Dermis microvascular lymphatic vessel endothelial cell (primary cell): ENCODE data around the gene ZBTB12. TPM values are rescaled to one million over a fixed set of nuclear protein-coding genes. Genes with fewer than 3 reads are reported as not detected.
A peak's percentile ranks its signal among the peaks of the same experiment; 100 is the strongest.
"Not testable (repeated sequence)": the region's sequence is repeated elsewhere in the genome, so short reads cannot be mapped to it uniquely, and the experiment has no call there.

Experiments
- DNase-seq, 2 donors: peaks; one replicate each; pipeline versions ENCODE4 v3.0.0 to v3.0.0-alpha.2; 2010; ENCODE audit warnings: low read depth in 2 of 2
- total RNA-seq: library from RNA; depleted of rRNA; stranded (reverse); fragments of >200 nt; gene quantifications from 2 replicates; pipeline ENCODE4 v1.2.1, GENCODE V29; 2014

ZBTB12 gene
- total RNA-seq, 1 donor from 2014 or later: 2.2 TPM

DNA sequence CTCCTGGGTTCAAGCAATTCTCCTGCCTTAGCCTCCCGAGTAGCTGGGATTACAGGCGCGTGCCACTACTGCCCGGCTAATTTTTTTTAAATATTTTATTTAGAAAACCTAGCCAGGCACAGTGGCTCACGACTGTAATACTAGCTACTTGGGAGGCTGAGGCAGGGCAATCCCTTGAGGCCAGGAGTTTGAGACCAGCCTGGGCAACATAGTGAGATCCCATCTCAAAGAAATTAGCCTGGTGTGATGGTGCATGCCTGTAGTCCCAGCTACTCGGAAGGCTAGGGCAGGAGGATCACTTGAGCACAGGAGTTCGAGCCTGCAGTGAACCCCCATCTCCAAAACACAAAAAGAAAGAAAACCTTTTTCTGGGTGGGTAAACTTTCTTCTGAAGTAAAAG lies 25.5 kb downstream of the ZBTB12 start:
- no peak for DNase-seq

- DNase-seq: no peak
These were observed 26.0 kb downstream of the ZBTB12 start for GRCh38 chr6:31875877-31876276.

- DNase-seq: no peak
These were observed 26.9 kb downstream of the ZBTB12 start for GRCh38 chr6:31874836-31875572.

GRCh38 chr6:31874084-31874670 lies 27.7 kb downstream of the ZBTB12 start:
- DNase-seq: no peak

DNA sequence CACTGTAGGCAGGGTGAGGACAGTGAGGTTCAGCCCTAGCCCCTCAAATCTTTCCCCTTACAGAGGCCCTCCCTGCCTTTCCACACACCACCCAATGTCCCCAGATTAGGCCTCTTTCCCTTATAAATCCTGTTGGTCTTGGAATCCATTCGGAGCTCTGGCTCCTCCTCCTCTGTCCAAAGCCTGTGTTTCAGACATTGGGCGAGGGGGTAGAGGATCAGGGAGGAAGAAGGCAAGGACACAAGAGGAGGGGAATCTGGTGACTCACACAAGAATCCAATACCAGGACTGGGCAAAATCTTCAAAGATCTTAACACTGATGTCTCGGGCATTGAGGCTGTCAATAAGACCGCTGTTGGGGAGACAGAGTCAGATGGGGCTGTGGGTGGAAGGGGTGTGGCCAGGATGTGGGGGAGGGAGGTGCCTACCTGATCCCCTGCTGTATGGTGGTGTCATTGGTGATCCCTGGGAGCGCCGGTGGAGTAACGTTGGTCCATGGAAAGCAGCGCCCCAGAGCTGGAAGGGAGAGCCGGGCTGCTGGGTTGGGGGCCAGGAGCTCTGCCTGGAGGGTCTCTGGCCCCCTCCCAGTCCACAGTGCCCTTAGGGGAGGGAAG lies 30.7 kb downstream of the ZBTB12 start:
- no peak for DNase-seq

DNA sequence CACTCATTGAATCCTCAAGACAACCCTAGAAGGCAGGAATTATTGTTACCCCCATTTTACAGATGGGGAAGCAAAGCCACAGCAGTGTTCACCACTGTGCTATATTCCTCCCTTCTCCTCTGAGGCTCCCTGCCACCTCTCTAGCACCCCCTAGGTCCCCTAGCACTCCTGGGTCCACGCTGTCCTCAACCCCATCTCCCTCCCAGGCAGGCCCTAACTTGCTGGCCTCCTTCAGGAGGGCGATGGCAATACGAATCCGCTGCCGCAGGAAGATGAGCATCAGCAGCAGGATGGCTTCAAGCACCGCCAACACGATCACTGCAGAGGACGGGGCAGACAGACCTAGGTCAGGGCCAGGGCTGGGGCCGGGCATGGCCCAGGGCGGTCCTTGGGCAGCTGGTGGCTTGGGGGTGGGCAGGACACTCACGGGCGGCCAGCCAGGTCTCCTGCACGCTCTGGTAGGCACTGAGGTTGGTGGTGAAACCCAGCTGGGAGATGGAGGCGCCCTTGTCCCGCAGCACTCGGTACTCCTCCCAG lies 31.4 kb downstream of the ZBTB12 start:
- no peak for DNase-seq

- no peak for DNase-seq
These were observed 32.5 kb downstream of the ZBTB12 start for GRCh38 chr6:31869343-31869742.

DNA sequence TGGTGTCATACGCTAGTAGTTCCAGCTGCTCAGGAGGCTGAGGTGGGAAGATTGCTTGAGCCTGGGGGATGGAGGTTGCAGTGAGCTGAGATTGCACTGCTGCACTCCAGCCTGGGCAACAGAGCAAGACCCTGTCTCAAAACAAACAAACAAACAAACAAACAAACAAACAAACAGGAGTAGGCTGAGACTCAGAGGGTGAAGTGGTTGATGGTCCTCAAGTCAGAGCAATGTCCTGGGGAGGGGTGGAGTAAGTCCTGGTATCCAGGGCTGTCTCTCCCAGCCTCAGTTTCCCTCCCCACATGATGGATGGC lies 33.3 kb downstream of the ZBTB12 start:
- DNase-seq: not testable (repeated sequence)

GRCh38 chr6:31865205-31866118 lies 36.4 kb downstream of the ZBTB12 start:
- DNase-seq: no peak

DNA sequence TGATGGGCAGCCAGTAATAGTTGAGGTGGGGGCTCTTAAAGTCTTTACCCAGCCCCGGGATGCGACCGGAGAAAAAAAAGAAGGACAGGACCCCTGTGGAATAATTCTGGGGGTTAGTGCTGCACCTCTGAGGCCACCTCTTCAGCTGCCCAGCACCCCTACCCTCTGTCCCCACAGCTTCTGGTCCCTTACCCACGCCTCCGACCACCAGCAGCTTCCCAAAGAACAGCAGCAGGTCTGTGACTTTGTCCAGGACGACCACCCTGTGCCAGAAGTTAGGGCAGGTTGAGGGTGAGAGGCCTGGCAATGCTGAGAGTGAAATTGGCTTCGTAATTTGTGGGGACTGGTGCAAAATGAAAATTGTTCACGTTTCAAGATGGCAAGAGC lies 37.1 kb downstream of the ZBTB12 start:
- no peak for DNase-seq

- DNase-seq: not testable (repeated sequence)
These were observed 37.7 kb downstream of the ZBTB12 start for GRCh38 chr6:31864123-31864562.

DNA sequence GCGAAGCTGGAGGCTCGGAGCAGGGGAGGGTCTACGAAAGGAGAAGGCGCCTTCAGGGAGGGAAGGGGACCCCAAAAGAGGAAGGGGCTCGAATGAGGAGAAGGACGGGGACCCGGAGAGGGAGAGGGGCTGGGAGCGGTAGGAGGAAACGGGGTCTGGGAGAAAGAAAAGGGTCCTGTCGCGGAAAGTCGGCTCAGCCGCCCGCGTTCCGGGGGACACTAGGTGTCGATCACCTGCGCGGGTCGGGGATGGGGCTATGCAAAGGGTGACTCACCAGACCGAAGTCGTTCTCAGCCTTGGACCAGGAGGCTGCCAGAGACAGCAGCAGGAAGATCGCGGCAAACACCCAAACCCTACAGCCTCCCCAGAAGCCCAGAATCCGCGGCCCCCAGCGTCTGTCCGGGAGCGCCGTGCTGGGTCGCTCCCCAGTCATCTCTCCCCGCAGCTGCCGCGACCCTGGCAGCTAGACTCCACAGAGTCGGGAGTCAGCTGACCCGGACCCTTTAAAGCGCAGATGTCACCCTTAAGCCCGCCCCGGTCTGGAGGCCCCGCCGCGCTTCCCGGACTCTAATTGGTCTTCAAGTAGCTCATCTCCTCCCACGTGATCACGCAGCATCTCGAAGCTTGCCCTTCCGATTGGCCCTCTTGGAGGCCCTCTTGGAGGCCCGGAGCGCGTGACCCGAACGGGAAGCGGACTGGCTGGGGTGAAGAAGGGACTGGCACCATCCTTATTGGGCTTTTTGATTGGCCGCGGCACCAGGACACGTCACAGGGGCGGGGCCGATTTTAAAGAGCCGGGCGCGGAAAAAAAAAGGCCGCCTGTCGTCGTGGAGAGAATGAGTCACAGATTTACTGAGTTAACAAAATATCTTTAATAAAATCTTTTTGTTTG lies 39.3 kb downstream of the ZBTB12 start, which contains the start of gene NEU1:
TSS of gene NEU1 (minus strand) at position 478 of the 892 bp plus-strand sequence. CDS start at position 433, 45 bp downstream.
- peak; percentile 99 to 100 for DNase-seq

DNA sequence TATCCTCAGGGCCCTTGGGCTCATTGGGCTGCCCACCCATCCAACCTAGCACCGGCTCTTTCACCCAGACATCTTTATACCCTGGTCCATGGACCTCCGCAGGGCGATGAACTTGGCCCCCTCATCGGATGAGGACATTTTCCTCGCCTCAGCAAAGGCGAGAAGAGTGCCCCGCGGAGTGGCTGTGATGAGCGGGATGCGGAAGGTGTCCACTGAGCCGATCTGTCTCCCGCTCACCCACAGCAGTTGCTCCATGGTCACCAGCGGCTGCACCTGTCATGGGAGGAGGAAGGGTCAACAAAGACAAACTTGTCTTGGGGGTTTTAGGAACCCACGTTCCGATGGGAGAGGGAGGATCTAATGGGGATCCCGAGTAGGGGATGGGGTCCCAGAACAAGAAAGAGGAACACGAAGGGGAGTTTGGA lies 40.0 kb downstream of the ZBTB12 start:
- DNase-seq: no peak

- no peak for DNase-seq
These were observed 40.7 kb downstream of the ZBTB12 start for GRCh38 chr6:31861150-31861549.

DNA sequence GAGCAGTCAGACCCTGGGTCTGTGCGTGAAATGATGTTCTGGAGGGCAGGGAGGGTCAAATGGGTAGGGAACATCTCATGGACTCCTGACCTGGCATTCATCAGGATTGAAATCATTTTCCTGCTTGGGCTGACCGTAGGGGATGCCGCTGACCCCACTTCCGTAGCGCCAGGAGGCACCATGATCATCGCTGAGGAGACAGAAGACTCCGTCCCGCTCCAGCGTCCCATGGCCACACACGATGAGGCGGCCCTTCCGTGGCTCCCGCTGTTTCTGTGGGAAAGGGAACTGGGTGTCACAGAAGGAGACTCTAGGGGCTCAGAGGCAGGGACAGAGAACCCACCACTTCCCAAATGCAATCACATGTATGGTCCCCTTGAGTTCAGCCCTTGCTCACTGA lies 41.5 kb downstream of the ZBTB12 start:
- no peak for DNase-seq

- DNase-seq: no peak
These were observed 42.0 kb downstream of the ZBTB12 start for GRCh38 chr6:31859923-31860322.

GRCh38 chr6:31858707-31859106 lies 43.2 kb downstream of the ZBTB12 start:
- DNase-seq: no peak

GRCh38 chr6:31857774-31858173 lies 44.1 kb downstream of the ZBTB12 start:
- not testable (repeated sequence) for DNase-seq

DNA sequence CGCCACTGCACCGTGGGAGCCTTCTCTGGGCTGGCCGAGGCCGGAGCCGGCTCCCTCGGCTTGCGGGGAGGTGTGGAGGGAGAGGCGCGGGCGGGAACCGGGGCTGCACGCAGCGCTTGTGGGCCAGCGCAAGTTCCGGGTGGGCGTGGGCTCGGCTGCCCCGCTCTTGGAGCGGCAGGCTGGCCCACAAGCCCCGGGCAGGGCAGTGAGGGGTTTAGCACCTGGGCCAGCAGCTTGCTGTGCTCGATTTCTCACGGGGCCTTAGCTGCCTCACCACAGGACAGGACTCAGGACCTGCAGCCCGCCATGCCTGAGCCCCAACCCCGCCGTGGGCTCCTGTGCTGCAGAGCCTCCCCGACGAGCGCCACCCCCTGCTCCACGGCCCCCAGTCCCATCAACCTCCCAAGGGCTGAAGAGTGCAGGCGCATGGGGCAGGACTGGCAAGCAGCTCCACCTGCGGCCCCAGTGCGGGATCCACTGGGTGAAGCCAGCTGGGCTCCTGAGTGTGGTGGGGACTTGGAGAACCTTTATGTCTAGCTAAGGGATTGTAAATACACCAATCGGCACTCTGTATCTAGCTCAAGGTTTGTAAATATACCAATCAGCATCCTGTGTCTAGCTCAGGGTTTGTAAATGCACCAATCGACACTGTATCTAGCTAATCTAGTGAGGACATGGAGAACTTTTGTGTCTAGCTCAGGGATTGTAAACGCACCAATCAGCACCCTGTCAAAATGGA lies 49.7 kb downstream of the ZBTB12 start:
- DNase-seq: not testable (repeated sequence)

GRCh38 chr6:31851485-31851832 lies 50.4 kb downstream of the ZBTB12 start:
- DNase-seq: no peak
